ENCODE data around the gene TMEM213. TPM values are rescaled to one million over a fixed set of nuclear protein-coding genes. Genes with fewer than 3 reads are reported as not detected.
"Not testable (repeated sequence)": the region's sequence is repeated elsewhere in the genome, so short reads cannot be mapped to it uniquely, and the experiment has no call there.

The TMEM213 gene
- polyA plus RNA-seq, 1 donor: 0.09 TPM

DNA sequence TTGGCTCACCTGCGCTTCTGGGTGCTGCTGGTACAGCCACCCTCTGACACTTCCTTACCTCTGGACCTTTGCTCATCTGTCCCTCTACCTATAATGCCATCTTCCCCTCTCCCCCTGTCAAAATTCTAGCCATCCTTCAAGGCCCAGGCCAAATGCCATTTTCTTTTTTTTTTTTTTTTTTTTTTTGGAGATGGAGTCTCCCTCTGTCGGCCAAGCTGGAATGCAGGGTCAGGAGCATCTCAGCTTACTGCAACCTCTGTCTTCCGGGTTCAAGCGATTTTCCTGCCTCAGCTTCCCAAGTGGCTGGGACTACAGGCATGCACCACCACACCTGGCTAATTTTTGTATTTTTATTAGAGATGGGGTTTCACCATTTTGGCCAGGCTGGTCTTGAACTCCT lies 748 bp upstream of the TMEM213 start:
- DNase-seq (ENCODE audit: low read depth): not testable (repeated sequence)

GRCh38 chr7:138798836-138799235 lies 1.0 kb downstream of the TMEM213 start:
- no peak for DNase-seq (ENCODE audit: low read depth)

DNA sequence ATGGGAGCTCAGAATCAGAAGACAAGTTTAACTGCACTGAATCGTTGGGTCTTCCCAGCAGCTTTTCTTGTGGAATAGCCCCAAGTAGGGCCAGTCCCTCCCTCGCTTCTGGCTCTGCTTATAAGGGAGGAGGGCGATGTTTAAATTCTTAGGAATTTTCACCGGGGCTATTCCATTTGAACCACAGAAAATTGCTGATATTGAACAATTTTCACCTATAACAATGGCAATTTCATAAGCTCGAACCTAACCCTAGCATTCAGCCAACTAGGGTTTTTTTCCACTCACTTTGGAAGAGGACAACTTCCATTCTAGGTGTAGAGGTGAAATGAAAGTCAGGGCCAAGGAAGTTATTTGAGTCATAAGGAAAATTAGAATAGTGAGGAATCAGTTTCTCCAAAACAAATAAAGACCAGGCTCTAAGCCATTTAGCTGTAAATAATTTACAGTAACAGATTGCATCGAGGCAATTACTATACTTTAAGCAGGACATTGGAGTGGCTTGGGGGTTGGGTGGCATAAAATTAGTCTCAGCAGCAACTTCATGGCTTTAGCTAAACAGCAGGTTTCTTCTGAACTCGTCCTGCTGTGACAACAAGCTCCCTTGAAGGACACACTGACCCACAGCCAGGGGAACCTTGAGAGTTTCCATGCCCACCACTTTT lies 1.7 kb downstream of the TMEM213 start:
- no peak for DNase-seq (ENCODE audit: low read depth)

- no peak for DNase-seq (ENCODE audit: low read depth)
Observed at GRCh38 chr7:138801256-138801655, 3.5 kb downstream of the TMEM213 start.

DNA sequence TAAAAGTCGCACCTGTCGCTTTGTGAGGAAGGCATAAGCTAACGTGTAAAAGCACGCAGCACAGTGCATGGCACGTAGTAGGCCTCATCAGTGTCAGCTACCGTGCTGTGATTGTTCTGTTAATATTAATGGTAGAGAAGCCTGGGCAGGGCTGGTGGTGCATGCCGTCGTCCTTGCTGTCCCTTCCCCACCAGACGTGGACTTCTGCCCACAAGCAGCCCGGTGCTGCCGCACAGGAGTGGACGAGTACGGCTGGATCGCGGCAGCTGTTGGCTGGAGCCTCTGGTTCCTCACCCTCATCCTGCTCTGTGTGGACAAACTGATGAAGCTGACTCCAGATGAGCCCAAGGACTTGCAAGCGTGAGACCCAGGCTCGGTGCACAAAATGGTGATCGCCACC lies 4.9 kb downstream of the TMEM213 start:
- no peak for DNase-seq (ENCODE audit: low read depth)

- no peak for DNase-seq (ENCODE audit: low read depth)
Observed at GRCh38 chr7:138804618-138805017, 6.8 kb downstream of the TMEM213 start.

GRCh38 chr7:138809346-138809745 lies 11.6 kb downstream of the TMEM213 start:
- no peak for DNase-seq (ENCODE audit: low read depth)

DNA sequence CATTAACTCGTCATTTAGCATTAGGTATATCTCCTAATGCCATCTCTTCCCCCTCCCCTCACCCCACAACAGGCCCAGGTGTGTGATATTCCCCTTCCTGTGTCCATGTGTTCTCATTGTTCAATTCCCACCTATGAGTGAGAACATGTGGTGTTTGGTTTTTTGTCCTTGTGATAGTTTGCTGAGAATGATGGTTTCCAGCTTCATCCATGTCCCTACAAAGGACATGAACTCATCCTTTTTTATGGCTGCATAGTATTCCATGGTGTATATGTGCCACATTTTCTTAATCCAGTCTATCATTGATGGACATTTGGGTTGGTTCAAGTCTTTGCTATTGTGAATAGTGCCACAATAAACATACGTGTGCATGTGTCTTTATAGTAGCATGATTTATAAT lies 13.5 kb downstream of the TMEM213 start:
- not testable (repeated sequence) for DNase-seq (ENCODE audit: low read depth)

DNA sequence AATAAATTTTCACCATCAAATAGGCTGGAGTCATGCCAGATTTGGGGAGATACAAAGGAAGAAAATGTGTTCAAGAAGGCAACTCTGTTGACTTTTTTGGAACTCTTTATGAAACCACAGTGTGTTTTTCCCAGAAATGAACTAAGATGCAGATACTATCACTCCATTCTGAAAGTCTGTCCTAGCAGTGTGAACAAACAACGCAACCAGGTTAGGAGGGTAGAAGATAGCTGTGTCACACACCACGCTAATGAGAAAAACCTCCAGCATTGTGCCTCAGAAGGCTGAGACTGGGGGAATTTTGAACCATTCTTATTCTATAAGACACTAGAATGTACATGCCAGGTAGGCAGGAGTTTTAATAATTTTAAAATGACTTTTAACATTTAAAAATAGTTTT lies 16.2 kb downstream of the TMEM213 start:
- no peak for DNase-seq (ENCODE audit: low read depth)

DNA sequence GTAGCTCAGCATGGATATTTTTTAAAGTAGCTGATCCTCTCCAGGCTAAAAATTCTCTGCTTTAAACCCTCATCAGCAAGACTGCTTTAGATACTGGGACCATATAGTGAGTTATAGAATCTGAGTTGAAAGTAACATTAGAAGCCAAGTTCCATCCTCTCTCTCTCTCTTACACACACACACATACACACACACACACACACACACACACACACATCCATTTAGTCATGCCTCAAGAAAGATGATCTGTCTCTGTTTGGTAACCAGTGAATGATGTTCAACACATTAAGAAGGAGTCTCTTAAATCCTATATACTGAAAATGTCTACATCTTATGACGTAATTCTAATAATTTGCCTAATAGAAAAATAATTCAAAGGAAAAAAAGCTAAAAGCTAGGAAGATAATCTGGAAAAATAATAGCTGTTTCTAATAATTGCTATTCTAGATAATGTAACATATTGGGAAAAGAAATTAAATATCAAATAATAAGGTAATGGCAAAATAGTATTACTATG lies 17.1 kb downstream of the TMEM213 start:
- no peak for DNase-seq (ENCODE audit: low read depth)

GRCh38 chr7:138816650-138817049 lies 18.9 kb downstream of the TMEM213 start:
- no peak for DNase-seq (ENCODE audit: low read depth)

DNA sequence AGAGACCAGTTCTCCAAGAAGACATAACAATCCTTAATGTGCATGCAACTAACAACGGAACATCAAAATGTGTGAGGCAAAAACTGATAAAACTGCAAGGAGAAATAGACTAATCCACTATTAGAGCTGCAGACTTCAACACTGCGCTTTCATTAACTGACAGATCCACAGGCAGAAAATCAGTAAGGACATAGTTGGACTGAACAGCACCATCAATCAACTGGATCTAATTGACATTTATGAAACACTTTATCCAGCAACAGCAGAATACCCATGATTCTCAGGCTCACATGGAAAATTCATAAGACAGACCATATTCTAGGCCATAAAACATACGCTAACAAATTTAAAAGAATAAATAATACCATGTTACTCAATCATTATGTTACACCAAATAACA lies 21.8 kb downstream of the TMEM213 start:
- no peak for DNase-seq (ENCODE audit: low read depth)

GRCh38 chr7:138821912-138822311 lies 24.1 kb downstream of the TMEM213 start:
- no peak for DNase-seq (ENCODE audit: low read depth)

DNA sequence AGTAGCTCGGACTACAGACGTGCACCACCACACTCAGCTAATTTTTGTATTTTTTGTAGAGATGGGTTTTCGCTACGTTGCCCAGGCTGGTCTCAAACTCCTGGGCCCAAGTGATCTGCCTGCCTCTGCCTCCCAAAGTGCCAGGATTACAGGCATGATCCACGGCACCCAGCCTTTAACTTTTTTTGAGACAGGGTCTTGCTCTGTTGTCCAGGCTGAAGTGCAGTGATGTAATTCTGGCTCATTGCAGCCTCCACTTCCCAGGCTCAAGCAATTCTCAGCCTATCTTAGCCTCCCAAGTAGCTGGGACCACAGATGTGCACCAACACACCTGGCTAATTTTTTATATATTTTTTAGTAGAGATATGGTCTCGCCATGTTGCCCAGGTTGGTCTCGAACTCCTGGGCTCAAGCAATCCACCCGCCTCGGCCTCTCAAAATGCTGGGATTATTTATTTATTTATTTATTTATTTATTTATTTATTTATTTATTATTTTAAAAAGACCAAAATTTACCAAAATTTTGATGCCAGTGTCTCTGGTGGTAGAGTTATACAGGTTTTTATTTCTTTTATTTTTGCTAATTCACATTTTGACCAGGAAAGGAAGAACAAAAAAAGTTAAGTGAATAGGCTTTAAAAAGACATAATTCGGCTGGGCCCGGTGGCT lies 25.2 kb downstream of the TMEM213 start:
- no peak for DNase-seq (ENCODE audit: low read depth)

- no peak for DNase-seq (ENCODE audit: low read depth)
Observed at GRCh38 chr7:138825049-138825721, 27.4 kb downstream of the TMEM213 start.

DNA sequence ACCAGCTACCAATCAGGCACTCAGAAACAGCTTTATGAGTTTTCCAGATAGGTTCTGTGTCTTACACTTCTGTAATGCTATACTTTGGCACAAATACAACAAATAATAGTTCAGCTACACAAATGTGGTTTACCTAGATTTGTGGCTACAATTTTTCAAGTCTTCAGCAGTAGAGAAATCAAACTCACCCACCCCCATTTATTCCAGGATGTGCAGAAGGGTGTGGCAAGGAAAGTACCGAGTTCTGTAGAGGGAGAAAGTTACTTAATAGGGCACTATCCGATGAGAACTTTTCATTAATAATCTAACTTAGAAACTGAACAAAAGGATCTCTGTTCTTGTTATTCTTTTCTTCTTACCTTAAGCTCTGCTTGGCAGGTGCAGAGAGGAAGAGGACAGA lies 30.5 kb downstream of the TMEM213 start:
- no peak for DNase-seq (ENCODE audit: low read depth)

GRCh38 chr7:138829335-138829734 lies 31.5 kb downstream of the TMEM213 start:
- DNase-seq (ENCODE audit: low read depth): no peak

DNA sequence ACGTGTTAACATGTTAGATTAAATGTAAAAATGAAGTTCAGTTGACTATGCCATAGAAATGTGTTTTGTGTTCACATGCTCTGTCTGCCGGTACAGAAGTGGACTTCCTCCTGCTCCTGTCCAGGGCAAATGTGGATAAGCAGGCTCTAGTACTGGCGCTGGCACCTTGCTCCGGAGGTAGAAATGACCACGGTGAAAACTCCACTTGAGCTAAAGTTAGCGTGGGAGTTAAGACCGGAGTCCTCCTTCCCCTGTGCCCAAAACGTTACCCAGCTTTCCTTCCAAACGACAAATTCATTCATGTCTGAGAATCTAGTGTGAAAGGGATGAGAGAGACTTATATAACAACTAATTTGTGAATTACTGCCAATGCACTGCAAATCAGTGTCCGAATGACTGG lies 35.2 kb downstream of the TMEM213 start:
- DNase-seq (ENCODE audit: low read depth): no peak

DNA sequence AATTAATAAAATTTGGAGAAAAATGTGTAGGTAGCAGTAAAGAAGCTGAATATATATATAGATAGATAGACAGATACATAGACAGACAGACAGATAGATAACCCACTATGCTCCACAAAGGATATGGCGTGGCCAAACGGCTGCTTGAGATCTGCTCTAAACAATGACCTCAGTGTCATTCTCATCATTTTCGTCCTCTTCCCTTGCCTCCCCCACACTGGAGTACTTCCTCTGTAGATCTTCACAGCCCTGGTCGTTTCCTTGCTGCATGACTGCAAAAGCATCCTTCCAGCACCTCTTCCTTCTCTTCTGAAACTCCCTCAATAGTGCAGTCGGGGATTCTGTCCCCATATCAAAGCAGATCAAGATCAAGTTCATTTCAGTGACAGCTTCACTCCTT lies 35.8 kb downstream of the TMEM213 start:
- no peak for DNase-seq (ENCODE audit: low read depth)

- DNase-seq (ENCODE audit: low read depth): no peak
Observed at GRCh38 chr7:138834583-138834982, 36.8 kb downstream of the TMEM213 start.

DNA sequence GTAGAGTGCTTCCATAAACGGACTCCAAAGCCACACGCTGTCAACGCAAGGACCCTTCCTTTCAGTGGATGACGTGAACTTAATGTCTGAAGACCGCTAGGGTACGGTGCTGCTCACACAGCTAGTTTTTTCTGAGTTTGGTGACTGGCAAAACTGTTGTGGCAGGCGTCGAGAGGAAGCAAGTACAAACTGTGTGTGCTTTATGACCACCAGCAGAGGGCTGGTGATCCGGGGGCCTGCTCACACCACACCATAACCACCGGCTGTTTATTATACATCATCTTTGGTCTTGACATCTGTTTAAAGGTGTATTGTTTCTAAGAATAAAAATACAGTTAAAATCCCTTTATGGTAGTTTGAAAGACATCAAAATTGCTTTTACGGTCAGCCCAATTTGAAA lies 37.3 kb downstream of the TMEM213 start:
- no peak for DNase-seq (ENCODE audit: low read depth)

- no peak for DNase-seq (ENCODE audit: low read depth)
Observed at GRCh38 chr7:138837627-138838026, 39.8 kb downstream of the TMEM213 start.

GRCh38 chr7:138838166-138838565 lies 40.4 kb downstream of the TMEM213 start:
- no peak for DNase-seq (ENCODE audit: low read depth)

Measured in forelimb muscle (tissue), 1 donor.